Suprapubic skin (tissue), 4 donors: ENCODE results near the gene TBC1D32.

Source experiments
- CTCF ChIP-seq, 2 donors: fragments of 200-600 bp in 1 of 2; fragments of 450-650 bp in 1 of 2; sonication (generic) in 1 of 2; IDR thresholded peaks; one replicate each; pipeline ENCODE4 v1.5.1; 2016 to 2019; ENCODE audit warnings: antibody characterized with exemption in 2 of 2, mild to moderate bottlenecking in 1 of 2, moderate library complexity in 1 of 2
- EP300 ChIP-seq: sonication (generic); formaldehyde crosslinking; IDR thresholded peaks from one replicate; pipeline ENCODE4 v1.6.1; 2017; ENCODE audit warnings: antibody characterized with exemption
- POLR2A ChIP-seq, 2 donors: fragments of 450-650 bp; IDR thresholded peaks; one replicate each; pipeline ENCODE4 v1.6.1; 2017; ENCODE audit warnings: antibody characterized with exemption in 2 of 2, mild to moderate bottlenecking in 2 of 2, moderate library complexity in 2 of 2
- POLR2AphosphoS5 ChIP-seq, 3 donors: sonication (generic); formaldehyde crosslinking; IDR thresholded peaks; one replicate each; pipeline ENCODE4 v1.6.1; 2017; ENCODE audit warnings: antibody characterized with exemption in 3 of 3

GRCh38 chr6:121242386-121242785 is 91.9 kb downstream of the TBC1D32 start:
- TF ChIP-seq CTCF (IDR thresholded peaks at IDR 0.05) (no peak), EP300 (no peak), POLR2A (IDR thresholded peaks at IDR 0.05) (no peak), POLR2AphosphoS5 (IDR thresholded peaks at IDR 0.05) (no peak)
